ENCODE measurements around the gene LEMD3.
"Not testable (repeated sequence)": the region's sequence is repeated elsewhere in the genome, so short reads cannot be mapped to it uniquely, and the experiment has no call there.

The LEMD3 gene

GRCh38 chr12:65279369-65280112, 110.2 kb downstream of the LEMD3 start:
- DNase-seq = no peak

GRCh38 chr12:65280306-65280705, 110.9 kb downstream of the LEMD3 start:
- no peak for DNase-seq

- DNase-seq = no peak
These were observed 113.5 kb downstream of the LEMD3 start for GRCh38 chr12:65282840-65283239.

GRCh38 chr12:65285532-65285931, 116.1 kb downstream of the LEMD3 start:
- not testable (repeated sequence) for DNase-seq

- no peak for DNase-seq
These were observed 118.0 kb downstream of the LEMD3 start for GRCh38 chr12:65287426-65287825.

- DNase-seq = no peak
These were observed 122.9 kb downstream of the LEMD3 start for GRCh38 chr12:65292241-65292640.

GRCh38 chr12:65293735-65294134, 124.4 kb downstream of the LEMD3 start:
- DNase-seq = no peak

GRCh38 chr12:65294641-65295262, 125.4 kb downstream of the LEMD3 start:
- no peak for DNase-seq

- no peak for DNase-seq
These were observed 127.3 kb downstream of the LEMD3 start for GRCh38 chr12:65296508-65297265.

Measured in NCI-H2227 treated with DMSO at 0.1 percent for 48 hours (cell line).